Astrocyte (in vitro differentiated cells and primary cell): ENCODE data around the gene STXBP1.

ENCODE experiments used
- CTCF ChIP-seq: IDR thresholded peaks from 2 replicates; pipeline ENCODE4 v1.5.1; 2011; ENCODE audit warnings: low read depth, mild to moderate bottlenecking, inconsistent platforms, low read length, moderate library complexity; ENCODE audit not compliant: insufficient read depth
- EZH2 ChIP-seq: IDR thresholded peaks from 2 replicates; pipeline ENCODE4 v1.6.1; 2012; ENCODE audit warnings: mild to moderate bottlenecking, low read length, inconsistent platforms; ENCODE audit not compliant: insufficient read depth

GRCh38 chr9:127595611-127596010 lies 16.5 kb upstream of the STXBP1 start:
- TF ChIP-seq CTCF (no peak), EZH2 (no peak)
